ENCODE results near the gene ARPP21. TPM values are rescaled to one million over a fixed set of nuclear protein-coding genes. Genes with fewer than 3 reads are reported as not detected.

Gene ARPP21
- total RNA-seq, 2 experiments from 2014 or later = 1.0 to 1.1 TPM

DNA sequence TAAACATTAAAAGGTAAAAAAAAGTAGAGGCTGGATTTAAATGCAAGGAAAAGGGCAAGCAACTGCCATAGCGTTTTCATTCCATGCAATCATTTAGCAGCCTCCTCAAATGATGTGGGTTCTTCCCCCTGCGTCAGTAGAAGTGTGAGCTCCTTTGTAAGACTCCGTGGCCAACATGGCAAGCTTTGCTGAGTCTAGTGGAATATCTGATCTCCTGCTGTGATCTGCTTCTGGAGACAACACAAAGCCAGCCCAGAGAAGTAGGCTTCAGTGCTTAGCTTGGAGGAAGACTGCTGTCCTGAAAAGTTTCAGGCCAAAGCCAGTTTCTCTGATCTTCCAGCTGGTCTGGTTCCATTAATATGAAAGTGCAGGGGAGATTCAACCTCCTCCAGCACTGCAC, 70.4 kb downstream of the ARPP21 start:
- Histone ChIP-seq H2AFZ (ENCODE audit: low read length) (no peak overlapping the region), H4K20me1 (ENCODE audit: insufficient read depth, low read length) (no peaks in the 10 kb centered on the region), H3K27ac (ENCODE audit: low read depth, low read length, poor library complexity, severe bottlenecking) (no peak overlapping the region), H3K36me3 (ENCODE audit: insufficient read depth, low read length) (no peaks in the 10 kb centered on the region), H3K9me2 (ENCODE audit: insufficient read depth, low read length) (no peaks in the 10 kb centered on the region), H3K4me2 (ENCODE audit: low read length) (no peak overlapping the region), H3K4me1 (ENCODE audit: insufficient read depth, low read length, poor library complexity, severe bottlenecking) (peaks cover 9% of the 10 kb centered on the region), H3K79me2 (ENCODE audit: insufficient read depth, low read depth, low read length) (no peaks in the 10 kb centered on the region), H3K9me3 (ENCODE audit: low read length) (no peaks in the 10 kb centered on the region), H3K4me3 (ENCODE audit: low read depth, low read length, poor library complexity, severe bottlenecking) (no peak overlapping the region)
- no TSS peak for BruUV-seq (replicated peaks)
- intact Hi-C loops (cut with micrococcal nuclease; ENCODE audit: unreplicated experiment) = no loop called here
- POLR2A ChIA-PET = interaction anchor here (1.1 kb wide), 1 partner anchor 22 kb away, joined by 5 read pairs; no protein-coding TSS in a partner anchor
- CTCF ChIA-PET (ENCODE audit: unreplicated experiment) = no interaction called here
- DNase-seq (ENCODE audit: low spot score) = no peak
- TF ChIP-seq EZH2phosphoT487 (IDR thresholded peaks at IDR 0.05; ENCODE audit: borderline replicate concordance, low read depth, low read length) = no peak

DNA sequence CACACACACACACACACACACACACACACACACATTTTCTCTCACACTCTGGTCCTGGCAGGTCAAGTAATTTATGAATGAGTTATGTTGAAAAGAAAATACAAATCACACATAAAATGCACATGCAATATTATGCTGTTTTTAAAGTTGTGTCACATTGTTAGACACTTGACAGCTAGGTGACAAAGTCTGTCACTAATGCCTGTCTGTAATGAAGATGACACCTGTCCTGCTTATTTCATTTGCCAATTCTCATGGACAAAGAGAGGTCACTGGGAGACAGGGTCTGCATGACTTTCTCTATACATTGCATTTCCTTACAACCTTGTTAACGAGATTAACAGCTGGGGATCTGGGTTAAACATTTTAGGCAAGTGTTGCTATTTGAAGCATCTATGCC, 71.2 kb downstream of the ARPP21 start:
- no peak for DNase-seq (ENCODE audit: low spot score)
- POLR2A ChIA-PET = interaction anchor here (0.7 to 1.5 kb wide), 6 partner anchors 14 to 168 kb away, joined by 3 to 5 read pairs (median 3); no protein-coding TSS in a partner anchor
- H3K4me1 ChIP-seq (ENCODE audit: insufficient read depth, low read length, poor library complexity, severe bottlenecking) = peaks cover 9% of the 10 kb centered on the region
- CTCF ChIA-PET (ENCODE audit: unreplicated experiment) = no interaction called here
- no peaks in the 10 kb centered on the region for H3K36me3 ChIP-seq (ENCODE audit: insufficient read depth, low read length)
- H3K4me3 ChIP-seq (ENCODE audit: low read depth, low read length, poor library complexity, severe bottlenecking) = no peak overlapping the region
- no peaks in the 10 kb centered on the region for H3K79me2 ChIP-seq (ENCODE audit: insufficient read depth, low read depth, low read length)
- no peaks in the 10 kb centered on the region for H3K9me3 ChIP-seq (ENCODE audit: low read length)
- no peak overlapping the region for H3K27ac ChIP-seq (ENCODE audit: low read depth, low read length, poor library complexity, severe bottlenecking)
- BruUV-seq (replicated peaks) = no TSS peak
- no peak overlapping the region for H3K4me2 ChIP-seq (ENCODE audit: low read length)
- no peaks in the 10 kb centered on the region for H3K9me2 ChIP-seq (ENCODE audit: insufficient read depth, low read length)
- intact Hi-C loops (cut with micrococcal nuclease; ENCODE audit: unreplicated experiment) = no loop called here
- H2AFZ ChIP-seq (ENCODE audit: low read length) = no peak overlapping the region
- H4K20me1 ChIP-seq (ENCODE audit: insufficient read depth, low read length) = no peaks in the 10 kb centered on the region
- TF ChIP-seq EZH2phosphoT487 (IDR thresholded peaks at IDR 0.05; ENCODE audit: borderline replicate concordance, low read depth, low read length) = no peak
- TF ChIP-seq, protein P1, sequence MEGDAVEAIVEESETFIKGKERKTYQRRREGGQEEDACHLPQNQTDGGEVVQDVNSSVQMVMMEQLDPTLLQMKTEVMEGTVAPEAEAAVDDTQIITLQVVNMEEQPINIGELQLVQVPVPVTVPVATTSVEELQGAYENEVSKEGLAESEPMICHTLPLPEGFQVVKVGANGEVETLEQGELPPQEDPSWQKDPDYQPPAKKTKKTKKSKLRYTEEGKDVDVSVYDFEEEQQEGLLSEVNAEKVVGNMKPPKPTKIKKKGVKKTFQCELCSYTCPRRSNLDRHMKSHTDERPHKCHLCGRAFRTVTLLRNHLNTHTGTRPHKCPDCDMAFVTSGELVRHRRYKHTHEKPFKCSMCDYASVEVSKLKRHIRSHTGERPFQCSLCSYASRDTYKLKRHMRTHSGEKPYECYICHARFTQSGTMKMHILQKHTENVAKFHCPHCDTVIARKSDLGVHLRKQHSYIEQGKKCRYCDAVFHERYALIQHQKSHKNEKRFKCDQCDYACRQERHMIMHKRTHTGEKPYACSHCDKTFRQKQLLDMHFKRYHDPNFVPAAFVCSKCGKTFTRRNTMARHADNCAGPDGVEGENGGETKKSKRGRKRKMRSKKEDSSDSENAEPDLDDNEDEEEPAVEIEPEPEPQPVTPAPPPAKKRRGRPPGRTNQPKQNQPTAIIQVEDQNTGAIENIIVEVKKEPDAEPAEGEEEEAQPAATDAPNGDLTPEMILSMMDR (conservative IDR thresholded peaks at IDR 0.05; ENCODE audit: low read length) = no peak

DNA sequence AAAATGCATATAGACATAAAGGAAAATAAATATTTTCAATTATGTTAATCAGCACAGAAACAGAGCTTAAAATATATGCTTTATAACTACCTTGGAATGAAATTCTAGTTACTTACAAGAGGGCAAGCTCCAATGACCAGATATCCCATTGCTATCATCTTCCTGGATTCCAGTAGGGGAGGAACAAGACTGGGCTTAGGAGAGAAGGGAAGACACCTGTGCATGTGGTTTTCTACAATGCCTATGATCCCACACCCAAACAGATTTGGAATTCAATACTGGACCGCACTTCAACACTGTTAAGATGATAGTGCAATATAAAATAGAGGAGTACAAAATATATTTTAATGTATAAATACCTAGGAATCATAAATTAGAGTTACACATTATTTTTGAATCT, 79.6 kb downstream of the ARPP21 start:
- Histone ChIP-seq H3K36me3 (ENCODE audit: insufficient read depth, low read length) (no peaks in the 10 kb centered on the region), H3K27ac (ENCODE audit: low read depth, low read length, poor library complexity, severe bottlenecking) (no peak overlapping the region), H3K79me2 (ENCODE audit: insufficient read depth, low read depth, low read length) (no peaks in the 10 kb centered on the region), H3K4me2 (ENCODE audit: low read length) (no peak overlapping the region), H4K20me1 (ENCODE audit: insufficient read depth, low read length) (no peaks in the 10 kb centered on the region), H3K4me3 (ENCODE audit: low read depth, low read length, poor library complexity, severe bottlenecking) (no peak overlapping the region), H3K9me3 (ENCODE audit: low read length) (no peaks in the 10 kb centered on the region), H2AFZ (ENCODE audit: low read length) (no peak overlapping the region), H3K4me1 (ENCODE audit: insufficient read depth, low read length, poor library complexity, severe bottlenecking) (no peaks in the 10 kb centered on the region), H3K9me2 (ENCODE audit: insufficient read depth, low read length) (no peaks in the 10 kb centered on the region)
- DNase-seq (ENCODE audit: low spot score) = no peak
- no TSS peak for BruUV-seq (replicated peaks)
- ChIA-PET POLR2A (interaction anchor here (0.7 to 1.3 kb wide), 5 partner anchors 14 to 64 kb away, joined by 3 to 4 read pairs (median 3); no protein-coding TSS in a partner anchor), CTCF (ENCODE audit: unreplicated experiment) (no interaction called here)
- TF ChIP-seq EZH2phosphoT487 (IDR thresholded peaks at IDR 0.05; ENCODE audit: borderline replicate concordance, low read depth, low read length) = no peak
- TF ChIP-seq, protein P1 (conservative IDR thresholded peaks at IDR 0.05; ENCODE audit: low read length) = no peak
- intact Hi-C loops (cut with micrococcal nuclease; ENCODE audit: unreplicated experiment) = no loop called here

Measured in OCI-LY7 (cell line).